C4-2B (cell line): ENCODE data around the gene RPS6KA3.

ENCODE experiments used
- H3K27ac ChIP-seq: fragments of 450-650 bp; 2 replicates; pipeline ENCODE4 v1.5.1; 2017
- ZFX ChIP-seq: fragments of 450-650 bp; IDR thresholded peaks from 2 replicates; pipeline ENCODE4 v1.6.1; 2017
- TF ChIP-seq, protein P1 (sequence below): fragments of 450-650 bp; conservative IDR thresholded peaks from 2 replicates; pipeline ENCODE4 v1.5.1; 2017; ENCODE audit warnings: mild to moderate bottlenecking

Gene RPS6KA3

DNA sequence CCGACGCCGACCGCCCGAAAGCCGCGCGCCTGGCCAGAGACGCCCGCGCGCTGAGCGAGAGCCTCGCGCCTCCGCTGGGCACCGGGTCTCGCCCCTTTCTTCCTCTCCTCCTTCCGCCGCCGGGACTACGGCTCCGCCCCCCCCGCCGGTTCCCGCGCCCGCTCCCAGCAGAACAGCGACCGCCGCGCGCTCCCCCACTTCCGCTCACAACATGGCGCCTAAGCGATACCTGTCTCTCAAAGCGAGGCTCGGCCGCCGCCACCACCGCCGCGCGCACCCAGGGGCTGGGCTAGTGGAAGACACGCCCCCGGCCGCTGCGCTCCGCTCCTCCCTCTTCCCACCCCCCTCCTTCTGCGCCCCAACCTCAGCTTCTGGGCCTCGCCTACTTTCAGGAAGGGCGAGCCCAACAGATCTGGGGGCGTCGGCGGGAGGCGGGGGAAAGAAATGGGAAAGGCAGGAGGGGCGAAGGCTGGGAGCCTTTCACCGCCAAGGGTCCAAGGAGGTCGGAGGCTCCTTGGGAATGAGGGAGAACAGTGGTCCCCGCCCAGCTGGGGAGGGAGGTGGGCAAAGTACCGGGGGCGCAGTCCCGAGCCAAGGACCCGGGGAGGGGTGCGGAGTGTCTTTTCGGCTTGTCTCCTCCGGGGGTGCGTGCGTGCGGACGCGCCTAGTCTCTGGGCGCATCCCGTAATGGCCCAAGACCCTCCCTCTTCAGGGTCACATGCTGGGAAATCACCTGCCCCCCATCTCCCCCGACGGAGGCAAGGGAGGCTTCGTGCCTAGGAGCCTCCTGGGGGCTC, at the start of gene RPS6KA3:
Gene RPS6KA3 (minus strand): TSS at position 100 of the 797 bp plus-strand sequence. CDS start 277 bp downstream, outside the sequence.
- no peak for TF ChIP-seq ZFX
- TF ChIP-seq, protein P1, sequence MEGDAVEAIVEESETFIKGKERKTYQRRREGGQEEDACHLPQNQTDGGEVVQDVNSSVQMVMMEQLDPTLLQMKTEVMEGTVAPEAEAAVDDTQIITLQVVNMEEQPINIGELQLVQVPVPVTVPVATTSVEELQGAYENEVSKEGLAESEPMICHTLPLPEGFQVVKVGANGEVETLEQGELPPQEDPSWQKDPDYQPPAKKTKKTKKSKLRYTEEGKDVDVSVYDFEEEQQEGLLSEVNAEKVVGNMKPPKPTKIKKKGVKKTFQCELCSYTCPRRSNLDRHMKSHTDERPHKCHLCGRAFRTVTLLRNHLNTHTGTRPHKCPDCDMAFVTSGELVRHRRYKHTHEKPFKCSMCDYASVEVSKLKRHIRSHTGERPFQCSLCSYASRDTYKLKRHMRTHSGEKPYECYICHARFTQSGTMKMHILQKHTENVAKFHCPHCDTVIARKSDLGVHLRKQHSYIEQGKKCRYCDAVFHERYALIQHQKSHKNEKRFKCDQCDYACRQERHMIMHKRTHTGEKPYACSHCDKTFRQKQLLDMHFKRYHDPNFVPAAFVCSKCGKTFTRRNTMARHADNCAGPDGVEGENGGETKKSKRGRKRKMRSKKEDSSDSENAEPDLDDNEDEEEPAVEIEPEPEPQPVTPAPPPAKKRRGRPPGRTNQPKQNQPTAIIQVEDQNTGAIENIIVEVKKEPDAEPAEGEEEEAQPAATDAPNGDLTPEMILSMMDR: no peak
- H3K27ac ChIP-seq: peak within 1 kb of the TSS; percentile 89

DNA sequence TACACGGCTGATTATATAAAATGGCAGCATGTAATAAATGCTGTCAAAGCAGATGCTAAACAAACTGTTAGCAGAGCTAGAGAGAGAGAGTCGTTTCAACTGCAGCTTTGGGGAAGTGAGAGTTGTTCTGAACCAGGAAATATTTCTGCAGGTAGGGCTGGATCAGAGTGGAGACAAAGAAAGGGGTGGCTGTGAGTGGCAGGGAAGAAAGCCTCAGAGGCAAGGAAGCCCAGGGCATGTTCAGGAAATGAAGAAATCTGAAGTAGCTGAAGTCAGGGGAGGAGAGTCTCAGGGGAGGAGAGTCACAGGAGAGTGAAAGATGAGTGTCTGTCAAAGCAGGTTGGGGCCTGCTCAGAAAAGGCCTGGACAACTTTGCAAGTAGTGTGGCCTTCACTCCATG, 48.4 kb upstream of the RPS6KA3 start:
- no peak for TF ChIP-seq ZFX
- TF ChIP-seq, protein P1: no peak
- no peak overlapping the region for H3K27ac ChIP-seq

DNA sequence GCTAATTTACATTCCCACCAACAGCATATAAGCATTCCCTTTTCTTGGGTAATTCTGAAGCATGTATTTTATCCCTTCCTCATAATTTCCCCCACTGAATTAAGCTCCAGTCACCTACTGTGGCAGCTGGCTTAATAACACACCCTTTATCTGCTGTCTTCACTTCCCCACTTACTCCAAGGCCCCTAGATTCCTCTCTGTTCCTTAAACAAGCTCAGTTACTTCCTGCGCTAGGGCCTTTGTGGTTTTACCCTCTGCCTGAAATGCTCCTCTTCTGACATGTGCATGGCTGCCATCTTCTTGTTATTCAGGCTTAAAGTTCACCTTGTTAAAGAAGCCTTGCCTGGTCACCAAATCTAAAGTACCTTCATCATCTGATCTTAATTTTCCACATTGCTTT, 47.2 kb upstream of the RPS6KA3 start:
- TF ChIP-seq, protein P1: no peak
- no peak for TF ChIP-seq ZFX
- H3K27ac ChIP-seq: no peak overlapping the region

DNA sequence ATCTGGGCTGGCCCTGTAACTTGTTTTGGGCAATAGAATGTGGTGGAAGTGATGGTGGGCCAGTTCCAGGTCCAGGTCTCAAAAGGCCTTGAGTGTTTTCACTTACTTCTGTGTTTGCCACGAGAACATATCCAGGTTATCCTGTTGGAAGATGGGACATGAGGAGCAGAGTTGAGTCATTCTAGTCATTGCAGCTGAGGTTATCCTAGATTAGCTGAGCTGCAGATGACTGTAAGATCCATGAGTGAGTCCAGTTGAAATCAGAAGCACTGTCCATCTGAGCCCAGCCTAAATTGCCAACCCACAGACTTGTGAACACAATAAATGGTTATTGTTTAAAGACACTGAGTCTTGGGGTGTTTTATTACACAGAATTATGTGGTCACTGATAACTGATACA, 45.3 kb upstream of the RPS6KA3 start:
- H3K27ac ChIP-seq: no peak overlapping the region
- TF ChIP-seq, protein P1: no peak
- no peak for TF ChIP-seq ZFX

DNA sequence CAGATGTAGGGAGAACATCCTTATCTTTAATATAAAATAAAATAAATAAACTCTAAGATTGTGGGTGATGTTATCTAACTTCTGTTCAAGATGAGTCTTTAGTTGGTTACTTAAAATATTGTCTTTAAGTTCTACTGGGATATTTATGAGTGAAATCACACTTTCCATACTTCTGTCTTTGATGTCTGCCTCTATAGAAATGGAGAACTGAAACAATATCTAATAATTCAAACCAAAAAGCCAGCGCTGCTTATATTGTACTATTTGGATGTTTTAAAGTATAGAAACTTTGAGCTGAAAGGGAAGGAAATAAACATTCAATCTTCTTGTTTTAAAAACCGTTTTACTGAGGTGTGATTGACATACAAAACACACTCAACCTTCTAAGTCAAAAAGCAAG, 44.8 kb upstream of the RPS6KA3 start:
- no peak overlapping the region for H3K27ac ChIP-seq
- TF ChIP-seq, protein P1: no peak
- TF ChIP-seq ZFX: no peak

DNA sequence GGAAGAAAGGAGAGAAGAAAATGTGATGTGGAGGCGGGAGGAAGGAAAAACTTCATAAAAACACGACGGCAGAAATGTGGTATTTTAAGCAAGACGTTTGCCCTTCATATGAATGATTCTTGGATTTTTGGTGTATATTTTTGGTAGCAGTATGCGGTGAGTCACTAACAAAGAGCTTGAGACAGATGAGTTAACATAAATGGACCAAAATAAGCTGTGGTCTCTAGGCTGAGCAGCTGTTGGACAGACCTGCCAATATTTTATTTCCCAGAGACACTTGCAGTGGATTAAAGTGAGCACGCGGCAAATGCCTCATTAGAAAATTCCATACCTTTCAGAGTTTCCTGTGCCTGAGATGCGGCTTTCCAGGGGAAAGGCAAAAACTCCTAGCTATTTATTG, 43.1 kb upstream of the RPS6KA3 start:
- TF ChIP-seq, protein P1: no peak
- no peak for TF ChIP-seq ZFX
- no peak overlapping the region for H3K27ac ChIP-seq

DNA sequence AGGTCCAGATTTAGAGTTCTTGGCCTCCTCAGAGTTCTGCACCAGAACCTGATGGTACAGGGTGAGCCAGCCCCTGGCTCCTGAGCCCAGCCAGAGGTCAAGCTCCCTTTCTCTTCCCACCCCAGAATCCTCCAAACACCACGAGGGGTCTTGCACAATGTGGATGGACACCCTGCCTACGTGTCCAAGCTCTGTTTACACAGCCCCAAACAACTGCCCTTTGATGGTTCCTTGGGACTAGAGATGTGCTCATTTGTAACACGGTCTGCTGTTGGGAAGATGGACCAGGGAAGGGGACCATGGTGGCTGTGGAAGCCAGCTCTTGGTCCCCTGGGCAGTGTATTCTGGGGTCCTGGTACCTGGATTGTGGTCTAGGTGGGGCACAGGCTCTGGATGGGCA, 40.0 kb upstream of the RPS6KA3 start:
- TF ChIP-seq, protein P1: no peak
- no peak for TF ChIP-seq ZFX
- H3K27ac ChIP-seq: no peak overlapping the region
